Astrocyte (in vitro differentiated cells and primary cell): Measurements from ENCODE around the gene CDH22.

Source experiments
- EZH2 ChIP-seq: IDR thresholded peaks from 2 replicates; pipeline ENCODE4 v1.6.1; 2012; ENCODE audit warnings: mild to moderate bottlenecking, low read length, inconsistent platforms; ENCODE audit not compliant: insufficient read depth
- TF ChIP-seq, protein P1 (sequence below): IDR thresholded peaks from 2 replicates; pipeline ENCODE4 v1.5.1; 2011; ENCODE audit warnings: low read depth, mild to moderate bottlenecking, inconsistent platforms, low read length, moderate library complexity; ENCODE audit not compliant: insufficient read depth

DNA sequence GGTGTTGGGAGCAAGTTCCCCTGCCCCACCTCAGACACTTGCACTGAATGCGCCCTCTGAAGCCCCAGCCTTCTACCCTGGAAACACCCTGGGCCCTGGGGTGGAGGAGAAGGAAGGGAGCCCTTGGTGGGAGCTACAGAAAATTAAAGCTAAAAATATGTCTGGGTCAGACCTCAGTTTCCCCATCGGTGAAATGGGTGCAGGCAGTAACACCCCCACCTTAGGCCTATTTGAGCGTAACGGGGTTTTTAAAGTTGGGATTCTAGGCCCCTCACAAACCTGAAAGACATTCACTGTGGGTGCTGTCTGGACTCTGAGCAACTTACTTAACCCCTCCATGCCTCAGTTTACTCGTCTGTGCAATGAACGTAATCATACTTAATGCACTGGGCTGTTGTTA, 19.3 kb upstream of the CDH22 start:
- TF ChIP-seq EZH2, result no peak
- TF ChIP-seq, protein P1, sequence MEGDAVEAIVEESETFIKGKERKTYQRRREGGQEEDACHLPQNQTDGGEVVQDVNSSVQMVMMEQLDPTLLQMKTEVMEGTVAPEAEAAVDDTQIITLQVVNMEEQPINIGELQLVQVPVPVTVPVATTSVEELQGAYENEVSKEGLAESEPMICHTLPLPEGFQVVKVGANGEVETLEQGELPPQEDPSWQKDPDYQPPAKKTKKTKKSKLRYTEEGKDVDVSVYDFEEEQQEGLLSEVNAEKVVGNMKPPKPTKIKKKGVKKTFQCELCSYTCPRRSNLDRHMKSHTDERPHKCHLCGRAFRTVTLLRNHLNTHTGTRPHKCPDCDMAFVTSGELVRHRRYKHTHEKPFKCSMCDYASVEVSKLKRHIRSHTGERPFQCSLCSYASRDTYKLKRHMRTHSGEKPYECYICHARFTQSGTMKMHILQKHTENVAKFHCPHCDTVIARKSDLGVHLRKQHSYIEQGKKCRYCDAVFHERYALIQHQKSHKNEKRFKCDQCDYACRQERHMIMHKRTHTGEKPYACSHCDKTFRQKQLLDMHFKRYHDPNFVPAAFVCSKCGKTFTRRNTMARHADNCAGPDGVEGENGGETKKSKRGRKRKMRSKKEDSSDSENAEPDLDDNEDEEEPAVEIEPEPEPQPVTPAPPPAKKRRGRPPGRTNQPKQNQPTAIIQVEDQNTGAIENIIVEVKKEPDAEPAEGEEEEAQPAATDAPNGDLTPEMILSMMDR, result no peak
